Hematopoietic multipotent progenitor cell treated with erythropoietin and hydrocortisone succinate and interleukin-3 and kit ligand, for 8 days (in vitro differentiated cells): ENCODE results near the gene ACKR2.
A peak's percentile ranks its signal among the peaks of the same experiment; 100 is the strongest.

Experiments used
- DNase-seq: peaks from one replicate; pipeline ENCODE4 v3.0.0-alpha.2; 2015

The ACKR2 gene

GRCh38 chr3:42894698-42895579, 85.7 kb downstream of the ACKR2 start:
- peak; percentile 56 for DNase-seq

DNA sequence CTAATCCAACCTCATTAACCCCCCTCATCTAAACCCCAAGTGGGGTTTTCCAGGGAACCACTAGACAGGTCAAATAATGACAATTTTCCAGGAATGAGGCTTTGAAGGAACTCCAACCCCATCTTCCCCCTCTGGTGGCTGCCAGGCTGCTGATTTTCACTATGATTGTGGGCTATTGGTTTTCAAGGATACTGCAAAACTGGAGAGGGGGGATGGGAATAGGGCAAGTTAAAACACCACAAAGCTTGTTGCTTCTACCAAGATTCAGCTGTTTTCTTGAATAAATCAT, 86.3 kb downstream of the ACKR2 start:
- DNase-seq = no peak

GRCh38 chr3:42898896-42899675, 89.8 kb downstream of the ACKR2 start:
- no peak for DNase-seq

DNA sequence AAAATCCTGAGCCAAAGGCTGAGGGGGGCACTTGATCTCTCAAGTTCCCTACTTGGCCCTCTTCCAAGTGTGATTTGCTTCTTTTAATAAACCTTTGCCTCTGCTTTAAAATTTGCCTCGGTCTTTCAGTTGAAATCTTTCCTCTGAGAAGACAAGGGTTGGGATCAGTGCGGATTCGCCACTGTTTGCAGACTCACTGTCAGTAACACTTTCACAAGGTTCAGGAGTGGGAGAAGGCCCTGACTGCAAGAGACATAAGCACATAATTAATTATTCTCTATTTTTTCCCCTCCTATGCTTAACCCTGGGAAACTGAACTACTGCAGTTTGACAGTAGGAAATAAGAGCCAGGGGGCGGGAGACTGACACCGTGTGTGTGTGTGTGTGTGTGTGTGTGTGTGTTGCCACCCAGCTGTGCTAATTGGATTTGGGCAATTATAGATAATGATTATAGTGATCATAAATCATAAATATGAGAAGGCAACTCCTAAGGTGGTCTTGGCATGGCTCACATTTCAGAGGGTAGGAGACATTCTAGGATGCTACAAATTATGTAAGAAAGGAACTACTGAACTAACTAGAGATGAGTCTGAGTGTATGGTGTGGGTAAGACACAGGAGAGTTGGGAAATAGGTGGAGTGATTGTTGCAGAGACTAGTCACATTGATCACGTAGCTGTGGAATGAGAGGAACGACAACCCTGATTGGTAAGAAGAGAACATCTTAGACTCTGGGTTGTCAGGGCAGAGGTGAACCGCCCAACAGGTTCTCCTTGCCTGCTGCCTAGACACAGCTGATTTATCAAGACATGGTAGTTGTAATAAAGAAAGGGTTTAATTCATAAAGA, 91.2 kb downstream of the ACKR2 start:
- DNase-seq = no peak

DNA sequence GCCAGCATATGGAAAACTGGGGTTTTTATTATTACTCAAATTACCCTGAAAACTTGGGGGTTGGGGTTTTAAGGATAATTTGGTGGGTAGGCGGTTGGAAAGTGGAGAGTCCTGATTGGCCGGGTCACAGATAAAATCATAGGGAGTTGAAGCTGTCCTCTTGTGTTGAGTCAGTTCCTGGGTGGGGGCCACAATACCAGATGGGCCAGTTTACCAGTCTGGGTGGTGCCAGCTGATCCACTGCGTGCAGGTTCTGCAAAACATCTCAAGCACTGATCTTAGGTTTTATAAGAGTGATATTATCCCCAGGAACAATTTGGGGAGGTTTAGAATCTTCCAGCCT, 91.8 kb downstream of the ACKR2 start:
- DNase-seq = peak; percentile 19

DNA sequence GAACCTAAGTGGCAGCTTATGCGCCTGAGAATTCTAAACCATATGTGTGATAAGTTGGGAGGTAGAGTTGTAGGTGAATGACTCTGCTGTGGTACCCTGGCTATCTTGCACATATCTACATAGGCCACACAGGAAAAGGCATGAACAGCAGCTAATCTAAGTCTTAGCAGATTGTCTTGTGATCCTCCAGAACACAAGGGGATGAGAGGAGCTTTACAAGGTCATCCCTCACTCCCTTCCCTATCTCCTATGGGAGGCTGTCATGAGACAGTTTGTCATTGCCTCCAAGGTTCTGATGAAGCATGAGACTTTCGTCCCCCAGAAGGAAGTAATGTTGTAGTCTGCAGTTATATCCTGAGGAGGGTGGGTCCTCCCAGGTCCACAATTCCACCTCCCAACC, 93.0 kb downstream of the ACKR2 start:
- DNase-seq = peak; percentile 28

DNA sequence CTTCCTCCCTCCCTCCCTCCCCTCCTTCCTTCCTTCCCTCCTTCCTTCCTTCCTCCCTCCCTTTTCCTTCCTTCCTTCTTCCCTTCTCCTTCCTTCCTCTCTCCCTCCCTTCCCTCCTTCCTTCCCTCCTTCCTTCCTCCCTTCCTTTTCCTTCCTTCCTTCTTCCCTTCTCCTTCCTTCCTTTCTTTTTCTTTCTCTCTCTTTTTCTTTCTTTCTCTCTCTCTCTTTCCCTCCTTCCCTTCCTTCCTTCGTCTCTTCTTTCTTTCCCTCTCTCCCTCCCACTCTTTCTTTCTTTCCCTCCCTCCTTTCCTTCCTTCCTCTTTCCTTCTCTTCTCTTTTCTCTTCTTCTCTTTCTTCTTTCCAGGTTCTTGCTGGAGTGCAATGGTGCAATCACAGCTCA, 94.8 kb downstream of the ACKR2 start:
- DNase-seq = no peak

- DNase-seq = no peak
Measured at GRCh38 chr3:42905740-42906069, 96.5 kb downstream of the ACKR2 start.

DNA sequence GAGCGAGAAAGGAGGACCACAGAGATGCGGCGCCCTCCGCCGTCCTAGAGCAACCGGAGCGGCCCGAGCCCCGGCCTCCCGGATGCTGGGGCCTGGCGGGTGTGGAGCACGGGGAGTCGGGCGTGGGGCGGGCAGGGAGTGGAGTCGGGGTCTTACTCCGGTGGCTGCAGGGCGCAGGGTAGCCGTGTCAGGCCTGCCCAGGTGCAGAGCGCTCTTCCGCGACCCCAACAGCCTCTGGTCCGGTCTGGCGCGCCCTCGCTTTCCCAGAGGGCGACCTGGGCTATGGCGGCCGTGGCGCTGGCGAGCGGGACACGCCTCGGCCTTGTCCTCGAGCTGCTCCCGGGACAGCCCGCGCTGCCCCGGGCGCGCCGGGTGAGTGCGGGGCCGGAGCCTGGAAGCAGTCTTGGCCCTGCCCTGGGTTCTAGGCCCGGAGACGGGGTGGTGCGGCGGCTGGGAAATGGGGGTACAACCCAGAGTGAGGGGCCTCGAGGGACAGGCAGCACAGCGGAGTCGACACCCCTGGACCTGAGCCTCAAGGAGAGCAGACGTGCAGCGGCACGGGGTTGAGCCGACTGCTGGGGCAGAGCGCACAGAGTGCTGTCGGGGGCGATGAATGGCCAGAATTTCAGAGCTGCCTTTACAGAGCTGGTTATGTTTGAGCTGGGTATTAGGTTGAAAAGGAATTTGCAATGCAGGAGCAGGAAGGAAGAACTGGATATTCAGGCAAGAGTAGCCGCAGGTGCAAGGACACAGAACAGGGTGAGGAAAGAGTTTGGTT, 97.0 kb downstream of the ACKR2 start, which contains the start of gene ZNF662:
ZNF662 (plus strand) TSS at position 73 of the 778 bp plus-strand sequence. CDS start 1,973 bp downstream, outside the sequence.
- DNase-seq = no peak

- no peak for DNase-seq
Measured at GRCh38 chr3:42906848-42907183, 97.6 kb downstream of the ACKR2 start.

GRCh38 chr3:42908675-42909074, 99.4 kb downstream of the ACKR2 start:
- no peak for DNase-seq

- no peak for DNase-seq
Measured at GRCh38 chr3:42911551-42911950, 102.3 kb downstream of the ACKR2 start.

GRCh38 chr3:42914771-42915515, 105.7 kb downstream of the ACKR2 start:
- no peak for DNase-seq
